Loucy (cell line): ENCODE measurements around the gene CRYZL1.

Experiments used
- H2AFZ ChIP-seq: fragments of 200-600 bp; sonication (generic); 2 replicates; pipeline ENCODE4 v1.6.0; 2016; ENCODE audit warnings: antibody characterized with exemption, mild to moderate bottlenecking, low read length, moderate library complexity
- H3F3A ChIP-seq: fragments of 200-600 bp; 2 replicates; pipeline ENCODE4 v1.6.0; 2016; ENCODE audit warnings: antibody characterized with exemption, low read depth, mild to moderate bottlenecking
- H3K27me3 ChIP-seq: fragments of 200-600 bp; sonication (generic); 2 replicates; pipeline ENCODE4 v1.6.1; 2014; ENCODE audit warnings: low read length, mild to moderate bottlenecking; ENCODE audit not compliant: insufficient read depth, poor library complexity, severe bottlenecking
- H3K36me3 ChIP-seq: fragments of 200-600 bp; sonication (generic); 2 replicates; pipeline ENCODE4 v1.6.1; 2016; ENCODE audit warnings: low read length; ENCODE audit not compliant: insufficient read depth
- H3K4me1 ChIP-seq: fragments of 200-600 bp; sonication (generic); 2 replicates; pipeline ENCODE4 v1.5.1; 2014; ENCODE audit warnings: low read length, mild to moderate bottlenecking; ENCODE audit not compliant: insufficient read depth, poor library complexity, severe bottlenecking
- H3K4me2 ChIP-seq: fragments of 200-600 bp; sonication (generic); 2 replicates; pipeline ENCODE4 v1.6.0; 2014; ENCODE audit warnings: antibody characterized with exemption, low read length, low read depth, mild to moderate bottlenecking; ENCODE audit not compliant: poor library complexity, severe bottlenecking
- H3K4me3 ChIP-seq: fragments of 200-600 bp; sonication (generic); 2 replicates; pipeline ENCODE4 v1.5.1; 2014; ENCODE audit warnings: low read length, mild to moderate bottlenecking, mixed read lengths; ENCODE audit not compliant: poor library complexity, severe bottlenecking
- H3K79me2 ChIP-seq: fragments of 200-600 bp; sonication (generic); 2 replicates; pipeline ENCODE4 v1.6.1; 2014; ENCODE audit warnings: low read length; ENCODE audit not compliant: insufficient read depth
- H3K9ac ChIP-seq: fragments of 200-600 bp; sonication (generic); 2 replicates; pipeline ENCODE4 v1.6.0; 2014; ENCODE audit warnings: mild to moderate bottlenecking, low read depth, low read length, moderate library complexity; ENCODE audit not compliant: poor library complexity, severe bottlenecking
- H3K9me2 ChIP-seq: fragments of 200-600 bp; sonication (generic); replicated peaks from 2 replicates; pipeline ENCODE4 v1.6.1; 2016; ENCODE audit warnings: low read depth, low read length, mixed read lengths
- H3K9me3 ChIP-seq: fragments of 200-600 bp; sonication (generic); 2 replicates; pipeline ENCODE4 v1.6.1; 2014; ENCODE audit warnings: mild to moderate bottlenecking, antibody characterized with exemption, low read length, low read depth; ENCODE audit not compliant: insufficient read depth
- H4K20me1 ChIP-seq: fragments of 200-600 bp; sonication (generic); 2 replicates; pipeline ENCODE4 v1.6.0; 2014; ENCODE audit warnings: antibody characterized with exemption, low read length, mild to moderate bottlenecking; ENCODE audit not compliant: insufficient read depth, poor library complexity, severe bottlenecking
- EZH2phosphoT487 ChIP-seq: fragments of 200-600 bp; IDR thresholded peaks from 2 replicates; pipeline ENCODE4 v1.6.1; 2018; ENCODE audit warnings: antibody characterized with exemption, mild to moderate bottlenecking, moderate library complexity, borderline replicate concordance
- TF ChIP-seq, protein P1 (sequence below): fragments of 200-600 bp; sonication (generic); conservative IDR thresholded peaks from 2 replicates; pipeline ENCODE4 v1.5.1; 2014; ENCODE audit warnings: mild to moderate bottlenecking, antibody characterized with exemption, low read length

Gene CRYZL1

DNA sequence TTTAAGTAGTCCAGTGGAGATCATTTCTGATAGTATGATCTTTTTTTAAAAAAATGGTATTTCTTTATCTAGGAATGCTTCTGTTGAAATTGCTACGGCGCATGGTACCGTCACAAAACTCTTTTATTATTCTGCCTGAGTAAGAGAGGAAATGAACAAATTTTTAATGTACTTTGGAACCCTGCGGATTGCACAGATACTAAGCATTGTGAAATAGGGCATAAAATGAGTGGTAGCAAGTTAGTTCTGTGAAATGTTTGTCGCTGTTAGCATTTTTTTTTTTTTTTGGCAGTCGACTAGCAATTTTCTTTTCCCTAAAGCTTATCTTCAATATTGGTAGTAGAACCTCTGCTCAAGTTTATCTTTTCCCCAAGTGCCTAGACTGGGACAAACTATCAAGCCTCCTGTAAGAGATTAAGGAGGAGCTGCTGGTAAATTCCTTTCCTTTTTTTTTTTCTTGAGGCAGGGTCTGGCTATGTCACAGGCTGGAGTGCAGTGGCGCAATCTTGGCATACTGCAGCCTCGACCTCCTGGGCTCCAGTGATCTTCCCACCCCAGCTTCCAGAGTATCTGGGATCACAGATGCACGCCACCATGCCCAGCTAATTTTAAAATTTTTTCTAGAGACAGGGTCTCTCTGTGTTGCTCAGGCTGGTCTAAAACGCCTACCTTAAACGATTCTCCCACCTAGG lies 3.0 kb upstream of the CRYZL1 start:
- Histone ChIP-seq H3K36me3 (no peaks in the 10 kb centered on the region), H2AFZ (no peak overlapping the region), H3K4me1 (peaks cover 27% of the 10 kb centered on the region), H3K9ac (peak overlapping the region; percentile 65), H3K9me2 (no peaks in the 10 kb centered on the region), H3K4me3 (peak overlapping the region; percentile 75), H3K27me3 (no peaks in the 10 kb centered on the region), H3K79me2 (peaks cover 65% of the 10 kb centered on the region), H3K9me3 (no peaks in the 10 kb centered on the region), H3K4me2 (peak overlapping the region; percentile 86), H4K20me1 (peaks cover 11% of the 10 kb centered on the region), H3F3A (no peaks in the 10 kb centered on the region)
- TF ChIP-seq, protein P1, sequence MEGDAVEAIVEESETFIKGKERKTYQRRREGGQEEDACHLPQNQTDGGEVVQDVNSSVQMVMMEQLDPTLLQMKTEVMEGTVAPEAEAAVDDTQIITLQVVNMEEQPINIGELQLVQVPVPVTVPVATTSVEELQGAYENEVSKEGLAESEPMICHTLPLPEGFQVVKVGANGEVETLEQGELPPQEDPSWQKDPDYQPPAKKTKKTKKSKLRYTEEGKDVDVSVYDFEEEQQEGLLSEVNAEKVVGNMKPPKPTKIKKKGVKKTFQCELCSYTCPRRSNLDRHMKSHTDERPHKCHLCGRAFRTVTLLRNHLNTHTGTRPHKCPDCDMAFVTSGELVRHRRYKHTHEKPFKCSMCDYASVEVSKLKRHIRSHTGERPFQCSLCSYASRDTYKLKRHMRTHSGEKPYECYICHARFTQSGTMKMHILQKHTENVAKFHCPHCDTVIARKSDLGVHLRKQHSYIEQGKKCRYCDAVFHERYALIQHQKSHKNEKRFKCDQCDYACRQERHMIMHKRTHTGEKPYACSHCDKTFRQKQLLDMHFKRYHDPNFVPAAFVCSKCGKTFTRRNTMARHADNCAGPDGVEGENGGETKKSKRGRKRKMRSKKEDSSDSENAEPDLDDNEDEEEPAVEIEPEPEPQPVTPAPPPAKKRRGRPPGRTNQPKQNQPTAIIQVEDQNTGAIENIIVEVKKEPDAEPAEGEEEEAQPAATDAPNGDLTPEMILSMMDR = no peak
- TF ChIP-seq EZH2phosphoT487 = no peak

DNA sequence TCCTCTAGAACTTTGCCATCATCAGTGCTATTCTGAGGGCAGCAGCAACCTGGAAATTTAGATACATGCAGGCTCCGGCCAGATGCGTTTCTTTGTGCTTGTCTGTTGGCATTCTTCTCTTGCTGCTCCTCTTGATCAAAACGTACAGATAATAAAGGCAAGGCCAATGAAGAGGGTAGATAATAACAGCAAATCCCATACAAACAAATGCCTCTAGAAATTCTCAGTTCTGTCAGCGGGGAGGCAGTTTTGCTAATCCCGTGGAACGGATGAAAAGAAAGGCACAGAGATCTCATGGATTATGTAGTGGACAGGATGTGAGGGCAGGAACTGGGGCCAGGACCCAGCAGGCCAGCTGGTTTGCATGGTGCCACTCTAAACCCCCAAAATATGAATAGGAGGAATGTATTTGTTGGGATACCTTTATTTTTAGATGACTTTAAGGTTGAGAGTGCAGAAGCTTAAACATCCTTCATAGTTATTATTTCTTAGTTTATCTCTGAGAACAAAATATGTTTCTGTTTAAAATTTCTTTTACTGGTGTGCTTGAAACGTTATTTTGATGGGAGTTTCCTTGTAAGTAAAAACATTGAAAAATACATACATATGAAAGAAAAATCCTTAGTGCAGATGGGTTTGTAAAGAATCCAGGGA lies 2.2 kb upstream of the CRYZL1 start:
- Histone ChIP-seq H2AFZ (peak overlapping the region; percentile 56; the same call in 1 of the 2 replicates), H3K9ac (peak overlapping the region; percentile 65), H3K27me3 (no peaks in the 10 kb centered on the region), H3K79me2 (peaks cover 71% of the 10 kb centered on the region), H3K4me1 (peaks cover 30% of the 10 kb centered on the region), H3K36me3 (no peaks in the 10 kb centered on the region), H3K9me2 (no peaks in the 10 kb centered on the region), H3F3A (no peaks in the 10 kb centered on the region), H3K9me3 (no peaks in the 10 kb centered on the region), H3K4me2 (peak overlapping the region; percentile 86), H4K20me1 (peaks cover 14% of the 10 kb centered on the region), H3K4me3 (peak overlapping the region; percentile 75)
- TF ChIP-seq, protein P1 = no peak
- no peak for TF ChIP-seq EZH2phosphoT487

DNA sequence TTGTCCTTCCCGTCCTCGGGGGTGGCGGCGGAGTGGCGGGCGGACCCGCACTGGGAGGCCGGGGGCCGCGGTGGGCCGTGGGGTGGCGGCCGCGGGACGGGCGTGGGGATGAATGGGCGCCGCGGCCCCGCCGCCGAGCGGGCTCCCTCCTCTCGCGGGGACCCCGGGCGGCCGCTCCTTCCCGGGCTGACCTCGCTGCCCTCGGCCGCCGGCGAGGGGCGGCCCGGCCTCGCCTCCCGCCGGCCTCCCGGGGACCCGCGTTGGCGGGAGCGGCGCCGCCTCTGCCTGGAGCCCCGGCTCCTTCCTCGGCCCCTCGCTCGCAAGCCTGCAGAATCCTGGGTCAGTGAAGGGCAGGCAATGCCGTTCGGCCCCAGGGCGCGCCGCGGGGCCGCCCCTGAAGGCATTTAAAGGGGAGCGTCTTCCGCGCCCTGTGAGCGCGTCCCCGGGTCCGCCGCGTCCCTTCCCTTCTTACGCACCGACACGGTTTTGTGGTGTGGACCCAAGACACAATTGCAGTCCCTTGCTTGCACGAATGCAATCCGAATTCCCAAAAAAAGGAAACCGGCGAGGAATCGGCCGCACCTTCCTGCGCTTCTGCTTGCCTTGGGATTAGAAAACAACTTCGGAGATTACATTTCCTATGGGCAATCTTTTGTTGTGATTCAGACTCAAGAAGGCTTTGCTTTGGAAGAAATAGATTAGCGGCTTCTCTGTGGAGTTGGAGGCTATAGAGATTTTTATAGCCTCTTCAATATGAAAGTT lies 1.5 kb upstream of the CRYZL1 start:
- peak overlapping the region; percentile 86 for H3K4me2 ChIP-seq
- H3K9ac ChIP-seq = peak overlapping the region; percentile 65
- H3K36me3 ChIP-seq = no peaks in the 10 kb centered on the region
- H3K9me3 ChIP-seq = no peaks in the 10 kb centered on the region
- TF ChIP-seq, protein P1 = no peak
- TF ChIP-seq EZH2phosphoT487 = no peak
- H4K20me1 ChIP-seq = peaks cover 14% of the 10 kb centered on the region
- no peaks in the 10 kb centered on the region for H3K27me3 ChIP-seq
- no peaks in the 10 kb centered on the region for H3F3A ChIP-seq
- peak overlapping the region; percentile 75 for H3K4me3 ChIP-seq
- H3K79me2 ChIP-seq = peaks cover 69% of the 10 kb centered on the region
- H3K4me1 ChIP-seq = peaks cover 31% of the 10 kb centered on the region
- H3K9me2 ChIP-seq = no peaks in the 10 kb centered on the region
- H2AFZ ChIP-seq = peak overlapping the region; percentile 82
